Endodermal cell (in vitro differentiated cells): ENCODE results near the gene SLC35B2. TPM values are rescaled to one million over a fixed set of nuclear protein-coding genes. Genes with fewer than 3 reads are reported as not detected.

ENCODE experiments used
- DNase-seq: peaks from one replicate; pipeline ENCODE4 v3.0.0-alpha.2; 2017
- H3K27ac ChIP-seq: 2 replicates; pipeline ENCODE4 v1.5.1; 2013; ENCODE audit warnings: mild to moderate bottlenecking, low read depth, low read length, moderate library complexity
- H3K27me3 ChIP-seq: 2 replicates; pipeline ENCODE4 v1.6.1; 2013; ENCODE audit warnings: mild to moderate bottlenecking, low read length, moderate library complexity; ENCODE audit not compliant: insufficient read depth, control insufficient read depth, poor library complexity, severe bottlenecking
- H3K36me3 ChIP-seq: 2 replicates; pipeline ENCODE4 v1.7.0; 2013; ENCODE audit warnings: mild to moderate bottlenecking, low read length, moderate library complexity; ENCODE audit not compliant: control insufficient read depth, insufficient read depth
- H3K4me1 ChIP-seq: one replicate; pipeline ENCODE4 v1.7.0; 2013; ENCODE audit warnings: low read length; ENCODE audit not compliant: control insufficient read depth, insufficient read depth
- H3K4me3 ChIP-seq: 2 replicates; pipeline ENCODE4 v1.5.1; 2013; ENCODE audit warnings: mild to moderate bottlenecking, low read length, moderate library complexity
- H3K9ac ChIP-seq: 2 replicates; pipeline ENCODE4 v1.6.1; 2013; ENCODE audit warnings: mild to moderate bottlenecking, low read length, moderate library complexity; ENCODE audit not compliant: poor library complexity, severe bottlenecking; ENCODE audit errors: extremely low read depth
- H3K9me3 ChIP-seq: 2 replicates; pipeline ENCODE4 v1.6.1; 2013; ENCODE audit warnings: mild to moderate bottlenecking, low read length, moderate library complexity; ENCODE audit not compliant: control insufficient read depth
- H3K27ac Mint-ChIP-seq: 2 replicates; pipeline ENCODE4 v1.8.0; 2020; ENCODE audit warnings: mixed read lengths
- H3K27me3 Mint-ChIP-seq: 2 replicates; pipeline ENCODE4 v1.8.0; 2021; ENCODE audit warnings: mild to moderate bottlenecking, mixed read lengths; ENCODE audit not compliant: insufficient read depth
- H3K36me3 Mint-ChIP-seq: 2 replicates; pipeline ENCODE4 v1.8.0; 2020; ENCODE audit warnings: low read depth, mixed read lengths
- H3K4me1 Mint-ChIP-seq: 2 replicates; pipeline ENCODE4 v1.8.0; 2020; ENCODE audit warnings: mixed read lengths
- H3K4me3 Mint-ChIP-seq: 2 replicates; pipeline ENCODE4 v1.8.0; 2020; ENCODE audit warnings: mild to moderate bottlenecking, moderate library complexity, mixed read lengths
- H3K9me3 Mint-ChIP-seq: 2 replicates; pipeline ENCODE4 v1.8.0; 2020; ENCODE audit warnings: mild to moderate bottlenecking, mixed read lengths
- WGBS, 2 experiments: methylation state at CpG; one replicate each; pipeline versions ENCODE4 v1.1.5 to v1.1.7; 2013; ENCODE audit warnings: missing lambda C conversion rate in 2 of 2, mixed read lengths in 1 of 2; ENCODE audit not compliant: insufficient coverage in 1 of 2, insufficient read length in 1 of 2; 5-methylcytosine and 5-hydroxymethylcytosine counted together
- total RNA-seq, 2 donors: library from RNA; stranded (reverse); fragmentation: NEBNext Ultra II Directional in 1 of 2; extraction: Animal tissue kit (Norgen Biotek cat#: 25700) in 1 of 2; gene quantifications; 2 replicates in 1 of 2; 3 replicates in 1 of 2; pipeline ENCODE4 v1.2.1, GENCODE V29; 2021
- TF ChIP-seq, protein P1 (sequence below): fragments of 200-600 bp; sonication (generic); conservative IDR thresholded peaks from 2 replicates; pipeline ENCODE4 v1.5.0; 2021; ENCODE audit warnings: antibody characterized with exemption, mild to moderate bottlenecking

Gene SLC35B2
- total RNA-seq, 2 donors from 2014 or later = 52.5 to 54.3 TPM

DNA sequence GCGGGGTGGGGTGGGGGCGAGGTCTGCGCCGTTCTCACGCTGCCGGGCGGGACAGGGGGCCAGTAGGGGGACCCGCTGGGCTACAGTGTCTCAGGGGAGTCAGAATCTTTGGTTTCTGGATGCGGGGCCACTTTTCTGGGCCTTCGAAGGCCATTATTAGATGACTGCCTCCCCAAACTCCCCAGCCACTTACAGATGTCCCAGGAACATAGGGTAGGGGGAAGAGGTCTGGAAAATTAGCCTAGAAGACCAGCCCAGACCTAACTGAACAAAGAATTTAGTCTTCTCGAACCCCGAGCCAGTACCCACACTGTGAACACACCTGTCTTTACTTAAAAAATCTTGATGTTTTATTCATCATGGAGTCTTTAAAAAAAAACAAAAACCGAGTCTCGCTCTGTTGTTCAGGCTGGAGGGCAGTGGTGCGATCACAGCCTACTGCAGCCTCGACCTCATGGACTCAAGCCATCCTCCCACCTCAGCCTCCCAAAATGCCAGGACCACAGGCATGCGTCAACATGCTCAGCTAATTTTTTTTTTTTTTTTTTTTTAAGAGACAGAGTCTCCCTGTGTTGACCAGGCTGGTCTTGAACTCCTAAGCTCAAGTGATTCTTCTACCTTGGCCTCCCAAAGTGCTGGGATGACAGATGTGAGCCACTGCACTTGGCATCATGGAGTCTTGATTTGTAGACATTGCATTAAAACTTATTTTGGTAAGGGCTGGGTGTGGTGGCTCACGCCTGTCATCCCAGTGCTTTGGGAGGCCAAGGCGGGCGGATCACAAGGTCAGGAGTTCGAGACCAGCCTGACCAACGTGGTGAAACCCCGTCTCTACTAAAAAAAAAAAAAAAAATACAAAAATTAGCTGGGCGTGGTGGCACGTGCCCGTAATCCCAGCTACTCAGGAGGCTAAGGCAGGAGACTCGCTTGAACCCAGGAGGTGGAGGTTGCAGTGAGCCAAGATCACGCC, 37.2 kb downstream of the SLC35B2 start:
- peaks cover 46% of the 10 kb centered on the region for H3K4me1 Mint-ChIP-seq
- peak overlapping the region; percentile 61 for H3K4me3 Mint-ChIP-seq
- H3K27me3 Mint-ChIP-seq = peaks cover 2% of the 10 kb centered on the region
- no peak for DNase-seq
- no peaks in the 10 kb centered on the region for H3K36me3 Mint-ChIP-seq
- peak overlapping the region; percentile 66 for H3K27ac Mint-ChIP-seq
- peak overlapping the region; percentile 30 for H3K9ac ChIP-seq
- TF ChIP-seq, protein P1, sequence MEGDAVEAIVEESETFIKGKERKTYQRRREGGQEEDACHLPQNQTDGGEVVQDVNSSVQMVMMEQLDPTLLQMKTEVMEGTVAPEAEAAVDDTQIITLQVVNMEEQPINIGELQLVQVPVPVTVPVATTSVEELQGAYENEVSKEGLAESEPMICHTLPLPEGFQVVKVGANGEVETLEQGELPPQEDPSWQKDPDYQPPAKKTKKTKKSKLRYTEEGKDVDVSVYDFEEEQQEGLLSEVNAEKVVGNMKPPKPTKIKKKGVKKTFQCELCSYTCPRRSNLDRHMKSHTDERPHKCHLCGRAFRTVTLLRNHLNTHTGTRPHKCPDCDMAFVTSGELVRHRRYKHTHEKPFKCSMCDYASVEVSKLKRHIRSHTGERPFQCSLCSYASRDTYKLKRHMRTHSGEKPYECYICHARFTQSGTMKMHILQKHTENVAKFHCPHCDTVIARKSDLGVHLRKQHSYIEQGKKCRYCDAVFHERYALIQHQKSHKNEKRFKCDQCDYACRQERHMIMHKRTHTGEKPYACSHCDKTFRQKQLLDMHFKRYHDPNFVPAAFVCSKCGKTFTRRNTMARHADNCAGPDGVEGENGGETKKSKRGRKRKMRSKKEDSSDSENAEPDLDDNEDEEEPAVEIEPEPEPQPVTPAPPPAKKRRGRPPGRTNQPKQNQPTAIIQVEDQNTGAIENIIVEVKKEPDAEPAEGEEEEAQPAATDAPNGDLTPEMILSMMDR = peak; percentile 37
- WGBS, 2 experiments = 39 to 56% methylated on average over 5 to 26 of the region's 28 CpGs
- no peaks in the 10 kb centered on the region for H3K9me3 ChIP-seq
- H3K27ac ChIP-seq = peak overlapping the region; percentile 53
- H3K36me3 ChIP-seq = no peaks in the 10 kb centered on the region
- H3K9me3 Mint-ChIP-seq = no peaks in the 10 kb centered on the region
- peaks cover 24% of the 10 kb centered on the region for H3K4me1 ChIP-seq
- no peaks in the 10 kb centered on the region for H3K27me3 ChIP-seq
- H3K4me3 ChIP-seq = peak overlapping the region; percentile 75

DNA sequence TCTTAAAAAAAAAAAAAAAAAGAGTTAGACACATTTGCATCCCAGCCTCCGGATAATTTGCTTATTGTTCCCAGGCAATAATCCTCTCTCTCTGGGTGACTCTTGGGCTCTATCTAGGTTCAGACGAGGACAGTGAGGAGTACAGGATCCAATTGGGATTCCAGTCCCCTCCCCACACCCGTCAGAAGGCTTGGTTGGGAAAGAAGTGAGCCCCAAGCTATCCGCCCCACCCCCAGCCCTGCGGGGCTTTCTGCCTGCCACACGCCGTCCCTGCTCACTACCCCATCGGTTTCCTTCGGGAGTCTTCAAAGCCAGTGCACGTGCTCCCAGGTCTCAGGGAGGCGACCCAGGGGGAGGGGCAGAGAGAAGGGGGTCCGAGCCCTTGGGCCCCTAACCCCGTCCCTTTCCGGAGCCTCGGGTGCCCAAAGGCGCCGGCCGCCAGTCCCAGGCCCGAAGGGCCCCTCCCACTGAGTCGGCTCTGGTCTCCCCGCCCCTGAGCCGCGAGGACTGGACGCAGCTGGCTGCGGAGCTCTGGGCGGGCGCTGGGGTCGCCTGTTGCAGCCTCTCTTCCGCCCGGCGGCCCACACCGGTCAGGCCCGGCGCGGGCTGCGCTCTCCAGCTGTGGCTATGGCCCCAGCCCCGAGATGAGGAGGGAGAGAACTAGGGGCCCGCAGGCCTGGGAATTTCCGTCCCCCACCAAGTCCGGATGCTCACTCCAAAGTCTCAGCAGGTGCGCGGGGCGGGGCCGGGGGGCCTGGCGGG, 38.1 kb downstream of the SLC35B2 start:
- Histone ChIP-seq H3K36me3 (no peaks in the 10 kb centered on the region), H3K4me3 (peak overlapping the region; percentile 74), H3K9me3 (no peaks in the 10 kb centered on the region), H3K9ac (peak overlapping the region; percentile 39), H3K27ac (peak overlapping the region; percentile 68), H3K4me1 (peaks cover 19% of the 10 kb centered on the region), H3K27me3 (no peaks in the 10 kb centered on the region)
- Mint-ChIP-seq H3K36me3 (no peaks in the 10 kb centered on the region), H3K27ac (peak overlapping the region; percentile 93), H3K27me3 (peaks cover 2% of the 10 kb centered on the region), H3K4me3 (peak overlapping the region; percentile 61), H3K9me3 (no peaks in the 10 kb centered on the region), H3K4me1 (peaks cover 38% of the 10 kb centered on the region)
- TF ChIP-seq, protein P1 = no peak
- 4 to 5% methylated on average over 7 to 44 of the region's 45 CpGs for WGBS, 2 experiments
- peak; percentile 97 for DNase-seq

DNA sequence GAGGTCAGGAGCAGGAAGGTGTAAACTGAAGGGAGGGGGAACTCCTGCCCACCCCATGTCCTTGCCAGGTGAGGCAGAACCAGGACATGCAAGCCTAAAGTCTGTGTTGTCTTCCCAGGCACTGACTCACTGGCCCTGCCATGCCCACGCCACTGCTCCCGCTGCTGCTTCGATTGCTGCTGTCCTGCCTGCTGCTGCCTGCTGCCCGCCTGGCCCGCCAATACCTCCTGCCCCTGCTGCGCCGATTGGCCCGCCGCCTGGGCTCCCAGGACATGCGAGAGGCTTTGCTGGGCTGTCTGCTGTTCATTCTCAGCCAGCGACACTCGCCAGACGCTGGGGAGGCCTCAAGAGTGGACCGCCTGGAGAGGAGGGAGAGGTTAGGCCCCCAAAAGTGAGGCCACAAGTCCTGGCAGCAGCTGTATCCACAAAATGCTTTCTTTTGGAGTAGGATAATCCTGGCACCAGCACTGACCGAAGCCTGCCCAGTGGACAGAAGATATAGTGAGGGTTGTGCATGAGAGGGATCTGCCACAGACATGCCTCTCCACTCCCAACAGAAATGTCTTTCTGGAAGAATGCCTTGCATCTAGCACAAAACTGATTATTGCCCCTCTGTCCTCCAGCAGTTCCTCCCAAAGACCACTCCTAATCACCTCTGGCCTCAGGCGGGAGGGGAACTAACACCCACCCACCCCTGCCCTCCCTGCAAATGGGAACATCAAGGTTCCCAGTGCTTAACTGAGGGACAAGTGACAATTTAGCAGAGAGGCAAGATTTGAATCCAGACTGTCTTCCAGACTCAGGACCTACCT, 39.8 kb downstream of the SLC35B2 start:
- H3K4me3 Mint-ChIP-seq = peak overlapping the region; percentile 61
- no peaks in the 10 kb centered on the region for H3K9me3 ChIP-seq
- WGBS, 2 experiments = 66 to 68% methylated on average over 14 to 16 of the region's 16 CpGs
- peaks cover 2% of the 10 kb centered on the region for H3K27me3 Mint-ChIP-seq
- peak overlapping the region; percentile 18 for H3K4me3 ChIP-seq
- no peaks in the 10 kb centered on the region for H3K27me3 ChIP-seq
- H3K9me3 Mint-ChIP-seq = no peaks in the 10 kb centered on the region
- H3K9ac ChIP-seq = no peak overlapping the region
- no peak overlapping the region for H3K27ac ChIP-seq
- H3K4me1 ChIP-seq = peaks cover 19% of the 10 kb centered on the region
- H3K4me1 Mint-ChIP-seq = peaks cover 31% of the 10 kb centered on the region
- TF ChIP-seq, protein P1 = no peak
- H3K36me3 Mint-ChIP-seq = no peaks in the 10 kb centered on the region
- peak; percentile 88 for DNase-seq
- no peak overlapping the region for H3K27ac Mint-ChIP-seq
- no peaks in the 10 kb centered on the region for H3K36me3 ChIP-seq
